ENCODE measurements around the gene ASXL2. TPM values are rescaled to one million over a fixed set of nuclear protein-coding genes. Genes with fewer than 3 reads are reported as not detected.

ASXL2 gene
- polyA plus RNA-seq, result 2.9 and 3.2 TPM in 2 replicates
- polyA minus RNA-seq, result 9.7 and 14.4 TPM in 2 replicates

DNA sequence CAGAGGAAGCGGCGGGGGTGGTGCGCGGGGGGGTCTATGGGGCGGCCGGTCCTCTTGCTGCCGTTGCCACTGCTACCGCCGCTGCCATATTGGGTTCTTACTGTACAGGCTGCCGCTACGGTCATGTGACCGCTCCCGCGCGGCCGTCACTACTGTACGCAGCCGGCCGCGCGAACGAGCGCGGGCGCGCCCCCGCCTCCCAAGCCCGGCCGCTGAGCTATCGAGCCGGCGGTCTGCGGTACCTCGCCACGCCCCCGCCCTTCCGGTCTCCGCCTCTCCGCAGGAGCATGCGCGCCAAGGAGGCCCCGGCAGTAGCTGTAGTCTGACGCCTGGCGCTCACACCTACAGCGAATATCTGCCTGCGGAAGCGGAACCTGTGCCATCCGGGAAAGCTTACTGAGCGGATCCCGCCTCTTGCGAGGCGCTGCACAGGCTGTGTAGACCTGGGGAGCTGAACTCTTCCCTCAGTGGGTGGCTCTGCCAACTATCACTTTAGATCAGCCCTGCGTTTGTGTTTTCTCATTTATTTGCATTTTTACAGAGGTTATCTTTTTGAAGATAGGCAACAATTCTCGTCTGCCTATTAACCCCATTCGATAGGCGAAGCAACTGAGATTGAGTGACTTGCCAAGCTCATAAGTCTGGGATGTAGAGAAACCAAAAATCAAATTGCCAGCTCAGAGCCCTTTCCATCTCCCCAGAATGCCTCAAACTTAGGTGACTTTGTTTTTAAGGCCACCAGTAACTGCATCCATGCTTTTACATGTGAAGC is at the start of gene ASXL2:
ASXL2 (minus strand) TSS at position 127 of the 772 bp plus-strand sequence. CDS start 265 bp downstream, outside the sequence.
- peak; percentile 83 for TF ChIP-seq POLR2AphosphoS5 (IDR thresholded peaks at IDR 0.05)
- TF ChIP-seq TAF1 (IDR thresholded peaks at IDR 0.05; ENCODE audit: low read depth), result peak; percentile 82
- TF ChIP-seq EP300 (conservative IDR thresholded peaks at IDR 0.05; ENCODE audit: poor library complexity, severe bottlenecking), result peak; percentile 32
- TF ChIP-seq, protein P1, sequence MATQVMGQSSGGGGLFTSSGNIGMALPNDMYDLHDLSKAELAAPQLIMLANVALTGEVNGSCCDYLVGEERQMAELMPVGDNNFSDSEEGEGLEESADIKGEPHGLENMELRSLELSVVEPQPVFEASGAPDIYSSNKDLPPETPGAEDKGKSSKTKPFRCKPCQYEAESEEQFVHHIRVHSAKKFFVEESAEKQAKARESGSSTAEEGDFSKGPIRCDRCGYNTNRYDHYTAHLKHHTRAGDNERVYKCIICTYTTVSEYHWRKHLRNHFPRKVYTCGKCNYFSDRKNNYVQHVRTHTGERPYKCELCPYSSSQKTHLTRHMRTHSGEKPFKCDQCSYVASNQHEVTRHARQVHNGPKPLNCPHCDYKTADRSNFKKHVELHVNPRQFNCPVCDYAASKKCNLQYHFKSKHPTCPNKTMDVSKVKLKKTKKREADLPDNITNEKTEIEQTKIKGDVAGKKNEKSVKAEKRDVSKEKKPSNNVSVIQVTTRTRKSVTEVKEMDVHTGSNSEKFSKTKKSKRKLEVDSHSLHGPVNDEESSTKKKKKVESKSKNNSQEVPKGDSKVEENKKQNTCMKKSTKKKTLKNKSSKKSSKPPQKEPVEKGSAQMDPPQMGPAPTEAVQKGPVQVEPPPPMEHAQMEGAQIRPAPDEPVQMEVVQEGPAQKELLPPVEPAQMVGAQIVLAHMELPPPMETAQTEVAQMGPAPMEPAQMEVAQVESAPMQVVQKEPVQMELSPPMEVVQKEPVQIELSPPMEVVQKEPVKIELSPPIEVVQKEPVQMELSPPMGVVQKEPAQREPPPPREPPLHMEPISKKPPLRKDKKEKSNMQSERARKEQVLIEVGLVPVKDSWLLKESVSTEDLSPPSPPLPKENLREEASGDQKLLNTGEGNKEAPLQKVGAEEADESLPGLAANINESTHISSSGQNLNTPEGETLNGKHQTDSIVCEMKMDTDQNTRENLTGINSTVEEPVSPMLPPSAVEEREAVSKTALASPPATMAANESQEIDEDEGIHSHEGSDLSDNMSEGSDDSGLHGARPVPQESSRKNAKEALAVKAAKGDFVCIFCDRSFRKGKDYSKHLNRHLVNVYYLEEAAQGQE (IDR thresholded peaks at IDR 0.05; ENCODE audit: borderline replicate concordance), result peak; percentile 48
- TF ChIP-seq, protein P2, sequence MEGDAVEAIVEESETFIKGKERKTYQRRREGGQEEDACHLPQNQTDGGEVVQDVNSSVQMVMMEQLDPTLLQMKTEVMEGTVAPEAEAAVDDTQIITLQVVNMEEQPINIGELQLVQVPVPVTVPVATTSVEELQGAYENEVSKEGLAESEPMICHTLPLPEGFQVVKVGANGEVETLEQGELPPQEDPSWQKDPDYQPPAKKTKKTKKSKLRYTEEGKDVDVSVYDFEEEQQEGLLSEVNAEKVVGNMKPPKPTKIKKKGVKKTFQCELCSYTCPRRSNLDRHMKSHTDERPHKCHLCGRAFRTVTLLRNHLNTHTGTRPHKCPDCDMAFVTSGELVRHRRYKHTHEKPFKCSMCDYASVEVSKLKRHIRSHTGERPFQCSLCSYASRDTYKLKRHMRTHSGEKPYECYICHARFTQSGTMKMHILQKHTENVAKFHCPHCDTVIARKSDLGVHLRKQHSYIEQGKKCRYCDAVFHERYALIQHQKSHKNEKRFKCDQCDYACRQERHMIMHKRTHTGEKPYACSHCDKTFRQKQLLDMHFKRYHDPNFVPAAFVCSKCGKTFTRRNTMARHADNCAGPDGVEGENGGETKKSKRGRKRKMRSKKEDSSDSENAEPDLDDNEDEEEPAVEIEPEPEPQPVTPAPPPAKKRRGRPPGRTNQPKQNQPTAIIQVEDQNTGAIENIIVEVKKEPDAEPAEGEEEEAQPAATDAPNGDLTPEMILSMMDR (IDR thresholded peaks at IDR 0.05; ENCODE audit: poor library complexity, severe bottlenecking), result peak; percentile 56
- TF ChIP-seq EZH2 (IDR thresholded peaks at IDR 0.05; ENCODE audit: borderline replicate concordance, insufficient read depth, low read length, poor library complexity, severe bottlenecking), result no peak
- TF ChIP-seq MXI1 (conservative IDR thresholded peaks at IDR 0.05; ENCODE audit: poor library complexity, severe bottlenecking), result peak; percentile 40
- peak; percentile 62 for TF ChIP-seq RAD21 (conservative IDR thresholded peaks at IDR 0.05)
- peak; percentile 65 for TF ChIP-seq SMC3 (conservative IDR thresholded peaks at IDR 0.05; ENCODE audit: poor library complexity)
- Histone ChIP-seq H2AFZ (ENCODE audit: low read depth, low read length) (peak within 1 kb of the TSS; percentile 86), H3F3A (ENCODE audit: insufficient read depth, low read length, poor library complexity, severe bottlenecking) (no peaks in the 10 kb centered on the region), H3K9me3 (ENCODE audit: low read length) (no peaks in the 10 kb centered on the region), H3K4me2 (ENCODE audit: low read length) (peak within 1 kb of the TSS; percentile 91), H3K9ac (ENCODE audit: low read length) (peak within 1 kb of the TSS; percentile 88), H3K36me3 (ENCODE audit: insufficient read depth, low read length) (no peaks in the 10 kb centered on the region), H3K27me3 (ENCODE audit: insufficient read depth, low read depth, low read length) (no peaks in the 10 kb centered on the region), H3K4me3 (ENCODE audit: low read length) (peak within 1 kb of the TSS; percentile 92), H4K20me1 (ENCODE audit: insufficient read depth) (no peaks in the 10 kb centered on the region), H3K79me2 (replicated peaks; ENCODE audit: insufficient read depth, low read length) (peaks cover 31% of the 10 kb centered on the region), H3K27ac (ENCODE audit: low read length) (peak within 1 kb of the TSS; percentile 93), H3K9me2 (ENCODE audit: insufficient read depth, low read length) (no peaks in the 10 kb centered on the region)

DNA sequence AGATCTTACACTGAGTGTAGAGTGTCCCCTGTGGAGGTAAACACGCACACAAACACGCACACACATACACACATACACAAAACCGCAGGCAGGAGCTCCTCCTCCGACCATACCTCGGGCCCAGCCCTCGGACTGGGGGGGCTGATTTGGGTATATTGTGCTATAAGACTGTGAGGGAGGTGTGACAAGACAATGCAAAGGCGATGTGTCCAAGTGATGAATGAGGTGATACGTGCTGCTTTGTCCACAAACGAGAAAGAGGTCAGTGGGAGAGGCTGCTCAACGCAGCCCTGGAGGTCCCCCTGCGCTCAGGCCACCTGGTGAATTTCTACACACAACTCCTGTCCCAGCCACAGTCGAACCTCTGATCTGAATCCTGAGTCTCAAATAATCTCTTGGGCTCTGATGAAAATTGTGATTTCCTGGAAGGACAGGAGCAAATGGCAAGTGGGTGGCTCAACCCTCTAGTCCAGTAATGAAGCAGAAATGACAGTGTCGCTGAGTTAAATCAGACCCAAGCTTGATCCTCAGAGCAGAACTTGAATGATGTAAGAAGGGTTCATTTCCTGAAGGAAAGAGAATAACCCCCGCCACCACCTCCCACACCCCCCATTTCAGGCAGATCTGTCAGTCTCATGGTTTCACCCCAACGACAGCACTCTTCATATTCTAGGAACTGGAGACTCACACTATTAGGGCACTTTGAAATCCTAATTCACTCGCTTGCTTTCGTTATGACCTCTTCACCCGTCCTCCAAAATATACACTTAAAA is 48.9 kb upstream of the ASXL2 start:
- Histone ChIP-seq H3K27ac (ENCODE audit: low read length) (no peak overlapping the region), H2AFZ (ENCODE audit: low read depth, low read length) (no peak overlapping the region), H3K4me3 (ENCODE audit: low read length) (no peak overlapping the region), H3K79me2 (replicated peaks; ENCODE audit: insufficient read depth, low read length) (no peaks in the 10 kb centered on the region), H3F3A (ENCODE audit: insufficient read depth, low read length, poor library complexity, severe bottlenecking) (no peaks in the 10 kb centered on the region), H3K9me3 (ENCODE audit: low read length) (no peaks in the 10 kb centered on the region), H3K9me2 (ENCODE audit: insufficient read depth, low read length) (no peaks in the 10 kb centered on the region), H3K27me3 (ENCODE audit: insufficient read depth, low read depth, low read length) (no peaks in the 10 kb centered on the region), H3K9ac (ENCODE audit: low read length) (no peak overlapping the region), H4K20me1 (ENCODE audit: insufficient read depth) (no peaks in the 10 kb centered on the region), H3K4me2 (ENCODE audit: low read length) (no peak overlapping the region), H3K36me3 (ENCODE audit: insufficient read depth, low read length) (peaks cover 13% of the 10 kb centered on the region)
- TF ChIP-seq, protein P1 (IDR thresholded peaks at IDR 0.05; ENCODE audit: borderline replicate concordance), result no peak
- TF ChIP-seq MXI1 (conservative IDR thresholded peaks at IDR 0.05; ENCODE audit: poor library complexity, severe bottlenecking), result no peak
- no peak for TF ChIP-seq POLR2AphosphoS5 (IDR thresholded peaks at IDR 0.05)
- TF ChIP-seq, protein P2 (IDR thresholded peaks at IDR 0.05; ENCODE audit: poor library complexity, severe bottlenecking), result no peak
- TF ChIP-seq EZH2 (IDR thresholded peaks at IDR 0.05; ENCODE audit: borderline replicate concordance, insufficient read depth, low read length, poor library complexity, severe bottlenecking), result no peak
- TF ChIP-seq TAF1 (IDR thresholded peaks at IDR 0.05; ENCODE audit: low read depth), result no peak
- no peak for TF ChIP-seq SMC3 (conservative IDR thresholded peaks at IDR 0.05; ENCODE audit: poor library complexity)
- TF ChIP-seq RAD21 (conservative IDR thresholded peaks at IDR 0.05), result no peak
- TF ChIP-seq EP300 (conservative IDR thresholded peaks at IDR 0.05; ENCODE audit: poor library complexity, severe bottlenecking), result no peak

Data from neural cell (in vitro differentiated cells).